Caco-2 (cell line): Measurements from ENCODE around the gene ADORA1. TPM values are rescaled to one million over a fixed set of nuclear protein-coding genes. Genes with fewer than 3 reads are reported as not detected.

ENCODE experiments used
- BruUV-seq: library from RNA; stranded (reverse); fragments of 400-500 nt; replicated peaks from 2 replicates; lab custom pipeline; 2021; lab: Mats Ljungman, UMichigan
- CTCF ChIA-PET: fragments of 300-600 bp; sonication (Branson Sonifier 250); formaldehyde crosslinking; loops from one replicate; lab custom pipeline; 2022; ENCODE audit warnings: antibody characterized with exemption; lab: Charles Lee
- POLR2A ChIA-PET: fragments of 300-600 bp; sonication (Branson Sonifier 250); formaldehyde crosslinking; loops from one replicate; lab custom pipeline; 2022; ENCODE audit warnings: antibody characterized with exemption; lab: Charles Lee
- DNase-seq, 2 experiments: peaks; one replicate each; pipeline versions ENCODE4 v3.0.0 to v3.0.0-alpha.2; 2020 to 2022
- H3K27me3 ChIP-seq: replicated peaks from 2 replicates; pipeline ENCODE4 v1.6.0; 2011; ENCODE audit warnings: low read length; ENCODE audit not compliant: control insufficient read depth, insufficient read depth
- H3K36me3 ChIP-seq: 2 replicates; pipeline ENCODE4 v1.5.1; 2011; ENCODE audit warnings: low read length; ENCODE audit not compliant: control insufficient read depth, insufficient read depth
- H3K4me1 ChIP-seq: fragments of 250-450 bp; sonication (Bioruptor Pico); 2 replicates; pipeline ENCODE4 v1.5.1; 2020; ENCODE audit warnings: mild to moderate bottlenecking
- H3K4me3 ChIP-seq: 2 replicates; pipeline ENCODE4 v1.5.1; 2011; ENCODE audit warnings: low read depth, mild to moderate bottlenecking, control low read depth, low read length
- H3K9me3 ChIP-seq: fragments of 250-450 bp; sonication (Bioruptor Pico); 2 replicates; pipeline ENCODE4 v1.5.1; 2020; ENCODE audit warnings: mild to moderate bottlenecking, moderate library complexity
- H3K27ac Mint-ChIP-seq: one replicate; pipeline ENCODE4 v1.8.0; 2022; ENCODE audit warnings: mixed read lengths; ENCODE audit not compliant: unreplicated experiment
- H3K27me3 Mint-ChIP-seq: one replicate; pipeline ENCODE4 v1.8.0; 2022; ENCODE audit warnings: mixed read lengths; ENCODE audit not compliant: insufficient read depth, unreplicated experiment
- H3K36me3 Mint-ChIP-seq: one replicate; pipeline ENCODE4 v1.8.0; 2022; ENCODE audit warnings: mild to moderate bottlenecking, mixed read lengths; ENCODE audit not compliant: insufficient read depth, unreplicated experiment
- H3K4me1 Mint-ChIP-seq: one replicate; pipeline ENCODE4 v1.8.0; 2022; ENCODE audit warnings: low read depth, mixed read lengths; ENCODE audit not compliant: unreplicated experiment
- H3K4me3 Mint-ChIP-seq: one replicate; pipeline ENCODE4 v1.8.0; 2022; ENCODE audit warnings: mild to moderate bottlenecking, moderate library complexity, mixed read lengths; ENCODE audit not compliant: unreplicated experiment
- H3K9me3 Mint-ChIP-seq: one replicate; pipeline ENCODE4 v1.8.0; 2022; ENCODE audit warnings: mixed read lengths; ENCODE audit not compliant: unreplicated experiment
- CTCF ChIP-seq, 2 experiments: fragments of 200-600 bp in 1 of 2; IDR thresholded peaks; 1 replicate in 1 of 2; 2 replicates in 1 of 2; pipeline versions ENCODE4 v1.5.1 to v1.8.0; 2011 to 2022; ENCODE audit warnings: antibody characterized with exemption in 1 of 2, control low read depth in 1 of 2, inconsistent platforms in 1 of 2, low read depth in 1 of 2, low read length in 1 of 2, mild to moderate bottlenecking in 1 of 2, moderate library complexity in 1 of 2; ENCODE audit not compliant: insufficient read depth in 1 of 2, severe bottlenecking in 1 of 2, unreplicated experiment in 1 of 2
- intact Hi-C: fragments of 100-400 bp; cut with micrococcal nuclease; formaldehyde crosslinking; loops from one replicate; pipeline ENCODE4 v1.10.0; 2022; ENCODE audit not compliant: unreplicated experiment
- total RNA-seq: library from RNA; stranded (reverse); gene quantifications from 2 replicates; pipeline ENCODE4 v1.2.3, GENCODE V29; 2022

ADORA1 gene
- total RNA-seq, 1 experiment from 2014 or later, result 46.0 TPM

GRCh38 chr1:203173011-203173555, 45.6 kb downstream of the ADORA1 start:
- Histone ChIP-seq H3K4me1 (peaks cover 77% of the 10 kb centered on the region), H3K27me3 (no peaks in the 10 kb centered on the region), H3K4me3 (no peak overlapping the region), H3K9me3 (no peaks in the 10 kb centered on the region), H3K36me3 (no peaks in the 10 kb centered on the region)
- Mint-ChIP-seq H3K9me3 (no peaks in the 10 kb centered on the region), H3K27me3 (no peaks in the 10 kb centered on the region), H3K27ac (peak overlapping the region; percentile 95), H3K4me3 (no peak overlapping the region), H3K36me3 (peaks cover 55% of the 10 kb centered on the region), H3K4me1 (peaks cover 63% of the 10 kb centered on the region)
- intact Hi-C loops, result loop anchor here (2.0 to 5.0 kb wide), 2 partner anchors 46 to 134 kb away; partner anchors contain the start of gene ADORA1
- DNase-seq, result no peak
- BruUV-seq, result no TSS peak
- ChIA-PET CTCF (interaction anchor here (0.6 to 2.8 kb wide), 11 partner anchors 16 to 133 kb away, joined by 3 to 14 read pairs (median 5); no protein-coding TSS in a partner anchor), POLR2A (no interaction called here)
- no peak for TF ChIP-seq CTCF (IDR thresholded peaks at IDR 0.05; ENCODE audit: insufficient read depth in 1 of 2, low read depth in 1 of 2, low read length in 1 of 2, severe bottlenecking in 1 of 2, unreplicated experiment in 1 of 2)

- no peaks in the 10 kb centered on the region for H3K9me3 ChIP-seq
- intact Hi-C loops, result loop anchor here (2.0 to 5.0 kb wide), 2 partner anchors 46 to 135 kb away; partner anchors contain the start of gene ADORA1
- Mint-ChIP-seq H3K9me3 (no peaks in the 10 kb centered on the region), H3K27me3 (no peaks in the 10 kb centered on the region), H3K4me1 (peaks cover 64% of the 10 kb centered on the region), H3K27ac (peak overlapping the region; percentile 95), H3K36me3 (peaks cover 59% of the 10 kb centered on the region), H3K4me3 (no peak overlapping the region)
- H3K36me3 ChIP-seq, result no peaks in the 10 kb centered on the region
- ChIA-PET POLR2A (no interaction called here), CTCF (interaction anchor here (0.6 to 2.8 kb wide), 6 partner anchors 15 to 63 kb away, joined by 3 to 14 read pairs (median 4); no protein-coding TSS in a partner anchor)
- H3K4me3 ChIP-seq, result no peak overlapping the region
- no peaks in the 10 kb centered on the region for H3K27me3 ChIP-seq
- no TSS peak for BruUV-seq
- TF ChIP-seq CTCF (IDR thresholded peaks at IDR 0.05; ENCODE audit: insufficient read depth in 1 of 2, low read depth in 1 of 2, low read length in 1 of 2, severe bottlenecking in 1 of 2, unreplicated experiment in 1 of 2), result no peak
- DNase-seq, result no peak
- peaks cover 78% of the 10 kb centered on the region for H3K4me1 ChIP-seq
Measured at GRCh38 chr1:203173566-203173965, 46.0 kb downstream of the ADORA1 start.

GRCh38 chr1:203174324-203174985, 46.9 kb downstream of the ADORA1 start:
- no peaks in the 10 kb centered on the region for H3K27me3 Mint-ChIP-seq
- ChIA-PET POLR2A (no interaction called here), CTCF (interaction anchor here (1.6 kb wide), 1 partner anchor 38 kb away, joined by 4 read pairs; no protein-coding TSS in a partner anchor)
- no peak for DNase-seq
- peaks cover 65% of the 10 kb centered on the region for H3K36me3 Mint-ChIP-seq
- H3K9me3 Mint-ChIP-seq, result no peaks in the 10 kb centered on the region
- H3K4me1 Mint-ChIP-seq, result peaks cover 63% of the 10 kb centered on the region
- H3K4me3 Mint-ChIP-seq, result peak overlapping the region; percentile 47
- H3K4me1 ChIP-seq, result peaks cover 78% of the 10 kb centered on the region
- no TSS peak for BruUV-seq
- no peak for TF ChIP-seq CTCF (IDR thresholded peaks at IDR 0.05; ENCODE audit: insufficient read depth in 1 of 2, low read depth in 1 of 2, low read length in 1 of 2, severe bottlenecking in 1 of 2, unreplicated experiment in 1 of 2)
- intact Hi-C loops, result loop anchor here (5.0 kb wide), 1 partner anchor 47 kb away; the partner anchor contains the start of gene ADORA1
- H3K27me3 ChIP-seq, result no peaks in the 10 kb centered on the region
- peak overlapping the region; percentile 95 for H3K27ac Mint-ChIP-seq
- no peaks in the 10 kb centered on the region for H3K36me3 ChIP-seq
- H3K9me3 ChIP-seq, result no peaks in the 10 kb centered on the region
- H3K4me3 ChIP-seq, result no peak overlapping the region
